HUDEP-2 (cell line): ENCODE data around the gene TUBAL3.

Experiments used
- DNase-seq, 76 experiments: peaks; one replicate each; lab custom pipeline; 2025; ENCODE audit not compliant: unreplicated experiment in 76 of 76; lab: John Stamatoyannopoulos, UW

The TUBAL3 gene

DNA sequence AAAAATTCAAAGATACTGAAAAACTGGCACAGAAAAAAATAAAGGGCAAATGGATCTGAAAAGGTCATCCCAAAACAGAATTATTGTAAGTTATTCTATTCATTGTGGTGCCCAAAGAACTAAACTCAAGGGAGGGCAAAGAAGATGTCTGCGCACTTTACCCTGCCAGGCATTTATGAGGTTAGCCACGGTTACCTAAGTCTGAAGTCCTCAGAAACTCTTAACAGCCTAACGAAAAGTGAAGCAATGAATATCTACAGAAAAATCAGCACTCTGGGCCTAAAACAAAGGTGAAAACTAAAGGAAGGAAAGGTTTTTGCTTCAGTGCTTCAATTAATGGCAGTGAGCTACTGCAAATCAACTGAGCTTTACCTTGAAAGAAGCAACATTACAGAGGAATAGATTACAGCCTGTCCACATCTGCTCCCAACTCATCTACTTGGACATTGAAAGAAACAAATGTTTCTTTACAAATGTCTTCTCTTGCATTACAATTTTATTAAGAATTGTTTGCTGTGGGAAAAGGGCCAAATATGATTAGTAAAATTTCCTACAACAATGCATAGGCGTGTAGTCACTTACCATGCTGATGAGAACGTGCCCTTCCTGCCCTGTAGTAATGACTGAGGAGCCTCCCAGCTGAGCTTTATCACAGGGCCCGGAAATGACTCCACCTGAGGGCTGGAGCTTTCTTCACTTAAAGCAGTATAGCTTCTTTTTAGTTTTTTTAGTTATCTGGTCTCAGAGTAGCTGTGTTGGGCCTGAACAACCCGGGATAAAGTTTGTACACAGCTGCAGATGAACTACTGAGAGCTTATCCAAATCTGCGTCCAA is at the start of gene TUBAL3:
TUBAL3 (minus strand) TSS at position 621 of the 834 bp plus-strand sequence; CDS start at position 585, 36 bp downstream.
- peak in 1 of 76 experiments; percentile 17 for DNase-seq

DNA sequence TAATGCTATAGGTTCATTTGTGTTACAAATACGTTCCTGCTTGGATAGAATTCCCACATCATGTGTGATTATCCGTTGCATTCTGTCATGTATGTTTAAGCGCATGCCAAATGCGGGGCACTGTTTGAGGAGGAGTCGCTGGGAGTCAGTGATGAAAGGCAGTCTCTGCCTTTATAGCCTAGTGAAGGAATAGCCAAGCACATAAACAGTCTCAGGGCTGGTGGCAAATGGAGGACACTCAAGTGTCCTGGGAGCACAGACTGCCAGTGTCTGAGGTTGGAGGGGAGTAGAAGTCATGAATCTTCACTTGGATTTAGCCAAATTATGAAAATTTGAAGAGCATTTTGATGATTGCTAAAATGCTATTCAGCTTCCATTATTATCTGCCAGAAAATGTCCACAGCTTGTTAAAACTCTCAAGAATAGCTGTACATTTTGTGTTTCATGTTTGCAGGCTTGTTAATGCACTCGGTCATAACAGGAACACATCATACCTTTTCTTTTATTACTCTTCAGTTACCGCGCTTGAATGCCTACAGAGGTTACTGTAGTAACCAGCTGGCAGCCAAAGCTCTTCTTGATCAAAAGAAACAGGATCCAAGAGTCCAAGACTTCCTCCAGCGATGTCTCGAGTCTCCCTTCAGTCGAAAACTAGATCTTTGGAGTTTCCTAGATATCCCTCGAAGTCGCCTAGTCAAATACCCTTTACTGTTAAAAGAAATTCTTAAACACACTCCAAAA is 49.3 kb upstream of the TUBAL3 start:
- no peak for DNase-seq

DNA sequence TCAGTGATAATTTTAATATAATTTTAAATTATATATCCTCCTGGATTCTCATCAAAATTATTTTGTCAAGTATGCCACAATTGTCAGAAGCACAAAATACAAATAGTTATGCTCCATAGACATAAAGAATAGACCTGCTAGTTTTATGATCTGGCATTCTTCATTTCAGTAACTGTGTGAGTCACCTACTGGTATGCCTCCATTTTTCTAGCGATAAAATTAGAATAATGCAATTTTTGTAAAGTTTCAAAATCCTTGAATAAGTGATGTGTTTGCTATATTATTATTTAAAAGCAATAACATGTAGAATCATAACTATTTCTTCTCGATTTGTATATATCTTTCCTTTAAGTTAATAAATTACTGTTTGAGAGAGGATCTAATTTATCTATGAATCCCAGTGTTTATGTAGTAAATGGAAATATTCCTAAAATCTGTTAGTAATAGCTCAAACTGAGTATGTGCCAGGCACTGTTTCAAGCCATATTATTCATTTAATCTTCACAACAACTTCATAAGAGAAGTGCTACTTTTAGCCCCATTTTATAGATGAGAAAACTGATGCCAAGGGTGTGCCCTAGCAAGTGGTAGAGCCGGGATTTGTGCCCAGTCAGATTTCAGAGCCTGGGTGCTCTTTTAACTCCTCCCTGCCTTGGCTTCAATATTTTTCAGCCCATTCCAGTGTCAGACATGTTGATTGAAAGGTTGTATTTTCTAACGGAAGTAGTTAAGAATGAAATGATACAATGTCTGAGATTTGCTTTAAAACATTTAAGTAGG is 46.2 kb upstream of the TUBAL3 start:
- peak in 2 of 76 experiments; percentile 5 to 6 for DNase-seq

DNA sequence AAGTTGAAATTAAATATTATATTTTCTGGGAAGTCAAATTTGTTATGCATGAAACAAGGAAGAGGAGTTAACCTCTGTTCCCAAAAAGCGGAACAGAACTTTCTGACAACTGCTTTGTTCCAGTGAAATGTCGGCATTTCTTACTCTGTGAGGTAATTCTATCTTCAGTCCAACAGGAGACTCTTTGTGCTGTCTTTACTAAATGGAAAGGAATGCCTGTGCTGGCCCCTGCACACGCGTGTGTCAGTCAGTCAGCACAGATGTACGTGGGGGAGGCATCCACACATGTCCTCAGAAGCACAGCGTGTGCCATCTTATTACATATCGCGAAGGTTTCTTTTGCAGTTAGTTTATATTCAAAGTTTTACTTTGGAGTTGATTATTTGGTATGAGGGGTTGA is 45.2 kb upstream of the TUBAL3 start:
- DNase-seq = peak in 35 of 76 experiments; percentile 1 to 64 (median 16)

DNA sequence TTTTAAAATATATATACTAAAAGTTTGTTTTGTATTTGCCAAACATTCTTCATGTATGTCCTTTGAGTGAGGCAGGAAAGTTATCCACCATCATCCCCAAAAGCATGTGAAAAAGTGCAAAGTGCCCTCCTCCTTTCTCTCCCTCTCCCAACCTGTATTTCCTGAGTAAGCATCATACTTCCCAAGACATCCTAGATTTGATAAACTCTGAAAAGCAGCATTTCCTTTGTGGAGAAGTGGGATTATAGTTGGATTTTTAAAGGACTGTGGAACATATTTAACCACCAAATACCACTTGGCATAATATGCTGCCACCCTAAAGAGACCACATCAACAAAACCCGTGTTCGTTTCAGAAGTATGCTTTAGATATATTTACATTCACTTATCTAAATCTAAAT is 44.6 kb upstream of the TUBAL3 start:
- DNase-seq = no peak

DNA sequence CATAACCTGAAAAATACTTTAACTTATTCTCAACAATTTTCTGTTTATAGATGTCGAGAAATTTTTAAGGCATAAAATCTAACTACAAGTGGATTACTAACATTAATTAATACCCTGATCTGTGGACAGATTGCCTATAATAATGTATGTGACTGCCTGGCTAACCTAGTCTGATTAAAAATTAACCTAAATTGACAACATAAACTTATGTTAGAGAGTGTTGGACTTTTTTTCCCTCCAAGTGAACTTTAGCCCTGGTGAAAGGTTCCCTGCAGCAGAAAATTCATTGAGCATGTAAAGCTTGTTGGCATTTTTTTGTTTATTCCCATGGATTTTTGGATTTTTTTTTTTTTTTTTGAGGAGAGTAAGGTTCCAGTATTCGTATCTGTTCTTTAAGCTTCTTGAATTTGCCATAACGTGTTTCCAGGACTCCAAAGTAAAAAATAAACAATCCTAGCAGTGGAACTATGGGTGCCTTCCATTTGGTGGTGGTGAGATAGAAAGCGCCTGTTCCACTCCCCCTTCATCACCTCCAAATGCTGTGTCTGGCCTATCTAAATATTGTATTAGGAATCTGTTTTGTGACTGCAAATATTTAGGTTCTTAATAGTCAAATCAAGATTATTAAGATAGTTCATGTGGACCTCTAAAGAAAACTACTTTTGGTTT is 43.8 kb upstream of the TUBAL3 start:
- DNase-seq = no peak

DNA sequence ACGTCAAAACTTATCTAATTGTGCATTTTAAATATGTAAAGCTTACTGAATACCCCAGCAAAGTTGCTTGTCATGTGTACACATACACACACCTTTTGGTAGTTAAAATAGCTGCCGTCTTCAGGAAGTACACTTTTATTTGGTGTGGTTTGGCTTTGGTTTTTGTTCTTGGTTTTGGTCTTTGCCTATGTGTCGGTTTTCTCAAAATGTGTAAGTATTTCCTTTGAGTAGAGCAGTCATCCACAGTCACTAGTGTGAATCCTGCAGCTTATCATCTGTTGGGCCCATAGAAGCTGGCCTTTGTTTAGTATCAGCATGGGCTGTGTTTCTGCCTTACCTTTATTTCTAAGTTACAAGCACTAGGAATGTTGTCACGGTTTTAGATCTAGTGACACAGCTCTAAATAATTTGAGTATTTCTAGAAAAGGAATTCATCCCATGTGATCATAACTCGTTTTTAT is 43.0 kb upstream of the TUBAL3 start:
- DNase-seq = peak in 21 of 76 experiments; percentile 1 to 47 (median 15)

DNA sequence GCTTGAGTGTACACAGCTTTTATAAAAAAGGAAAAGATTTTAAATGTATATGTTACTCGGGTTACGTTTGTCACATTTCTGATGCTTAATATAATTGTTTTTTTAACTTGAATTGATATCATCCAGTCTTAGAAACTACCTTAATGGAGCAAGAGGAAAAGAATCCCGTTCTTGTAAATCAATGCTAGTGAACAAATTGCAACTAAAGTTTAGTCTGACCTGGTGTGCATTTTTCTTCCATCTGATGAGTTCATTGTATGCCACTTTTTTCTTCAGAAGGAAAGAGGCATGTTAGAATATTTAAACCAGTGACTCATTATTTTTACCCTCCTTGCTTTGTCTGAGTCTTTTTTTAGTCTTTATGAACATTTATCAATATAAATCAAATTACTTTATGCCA is 42.4 kb upstream of the TUBAL3 start:
- no peak for DNase-seq

DNA sequence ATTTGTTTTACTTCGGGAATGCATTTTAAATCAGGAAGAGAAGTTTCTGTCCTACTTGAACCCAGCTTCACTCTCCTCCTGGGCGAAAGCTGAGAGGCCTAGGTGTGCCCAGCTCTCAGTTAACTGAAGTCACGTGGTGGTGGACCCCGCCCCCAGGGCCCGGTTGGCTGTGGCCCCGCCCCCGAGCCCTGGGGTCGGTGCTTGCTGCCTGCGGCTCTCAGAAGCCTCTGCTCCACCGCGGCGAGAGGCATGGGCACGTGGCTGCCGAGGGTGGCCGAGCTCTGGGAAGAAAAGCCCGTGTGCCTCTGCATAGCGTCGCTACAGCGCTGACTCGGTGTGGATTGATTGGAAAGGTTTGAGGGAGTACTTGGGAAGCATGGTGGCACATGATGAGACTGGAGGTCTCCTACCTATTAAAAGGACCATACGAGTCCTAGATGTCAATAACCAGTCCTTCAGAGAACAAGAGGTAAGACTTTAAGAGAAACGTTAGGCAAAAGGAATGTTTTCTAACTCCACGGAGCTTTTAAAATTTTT is 41.8 kb upstream of the TUBAL3 start:
- peak in 75 of 76 experiments; percentile 20 to 94 (median 88) for DNase-seq

DNA sequence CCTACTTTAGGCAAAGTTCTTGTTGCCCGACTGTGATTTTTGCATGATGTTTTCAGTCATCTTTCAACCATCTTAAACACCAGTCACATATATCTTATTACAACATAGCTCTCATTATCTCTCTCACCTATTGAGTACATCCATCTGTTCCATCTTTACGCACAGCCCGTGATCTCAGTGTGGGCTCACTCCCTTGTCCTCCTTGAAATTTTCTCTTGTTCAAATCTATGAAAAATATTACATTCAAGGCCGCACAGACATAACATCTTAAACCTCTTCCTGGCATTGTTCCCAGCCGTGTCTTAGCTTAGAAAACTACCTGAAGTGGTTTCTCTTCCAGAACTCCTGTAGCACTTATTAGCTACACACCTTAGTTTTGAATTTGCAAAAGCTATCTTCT is 40.4 kb upstream of the TUBAL3 start:
- DNase-seq = no peak

DNA sequence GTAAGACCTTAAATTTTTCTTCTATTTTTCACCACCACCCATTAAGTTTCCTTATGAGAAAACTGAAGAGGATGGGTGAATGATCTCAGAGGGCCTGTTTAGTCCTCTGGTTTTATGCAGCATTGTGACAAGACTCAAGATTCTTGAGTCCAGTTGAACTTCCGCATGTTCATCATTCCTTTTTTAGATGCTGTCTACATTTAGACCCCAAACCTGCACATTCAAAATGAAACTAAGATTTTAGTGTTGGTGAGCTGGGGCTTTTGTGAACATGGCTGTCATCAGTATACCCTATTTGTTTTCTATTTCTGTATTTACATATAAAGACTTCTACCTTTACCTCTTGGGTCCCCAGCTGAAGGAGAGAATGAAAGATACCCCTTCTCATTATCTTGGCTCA is 38.8 kb upstream of the TUBAL3 start:
- DNase-seq = no peak

DNA sequence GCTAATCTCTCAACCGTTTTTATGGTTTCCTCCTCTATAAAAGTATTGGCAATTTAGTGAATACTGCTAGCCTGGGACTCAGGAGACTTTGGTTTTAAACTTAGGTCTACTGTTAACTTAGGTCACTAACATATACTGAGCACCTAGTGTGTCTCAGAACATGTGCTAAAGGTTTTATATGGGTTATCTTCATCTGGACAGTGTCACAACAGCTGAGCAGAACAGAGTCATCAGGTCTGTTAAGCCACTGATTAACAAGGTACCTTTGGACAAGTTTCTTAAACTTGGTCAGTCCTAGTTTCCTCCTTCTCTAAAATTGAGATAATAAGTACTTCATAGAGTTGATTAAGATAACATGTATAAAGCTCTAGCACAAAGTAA is 38.4 kb upstream of the TUBAL3 start:
- peak in 5 of 76 experiments; percentile 4 to 26 (median 21) for DNase-seq

DNA sequence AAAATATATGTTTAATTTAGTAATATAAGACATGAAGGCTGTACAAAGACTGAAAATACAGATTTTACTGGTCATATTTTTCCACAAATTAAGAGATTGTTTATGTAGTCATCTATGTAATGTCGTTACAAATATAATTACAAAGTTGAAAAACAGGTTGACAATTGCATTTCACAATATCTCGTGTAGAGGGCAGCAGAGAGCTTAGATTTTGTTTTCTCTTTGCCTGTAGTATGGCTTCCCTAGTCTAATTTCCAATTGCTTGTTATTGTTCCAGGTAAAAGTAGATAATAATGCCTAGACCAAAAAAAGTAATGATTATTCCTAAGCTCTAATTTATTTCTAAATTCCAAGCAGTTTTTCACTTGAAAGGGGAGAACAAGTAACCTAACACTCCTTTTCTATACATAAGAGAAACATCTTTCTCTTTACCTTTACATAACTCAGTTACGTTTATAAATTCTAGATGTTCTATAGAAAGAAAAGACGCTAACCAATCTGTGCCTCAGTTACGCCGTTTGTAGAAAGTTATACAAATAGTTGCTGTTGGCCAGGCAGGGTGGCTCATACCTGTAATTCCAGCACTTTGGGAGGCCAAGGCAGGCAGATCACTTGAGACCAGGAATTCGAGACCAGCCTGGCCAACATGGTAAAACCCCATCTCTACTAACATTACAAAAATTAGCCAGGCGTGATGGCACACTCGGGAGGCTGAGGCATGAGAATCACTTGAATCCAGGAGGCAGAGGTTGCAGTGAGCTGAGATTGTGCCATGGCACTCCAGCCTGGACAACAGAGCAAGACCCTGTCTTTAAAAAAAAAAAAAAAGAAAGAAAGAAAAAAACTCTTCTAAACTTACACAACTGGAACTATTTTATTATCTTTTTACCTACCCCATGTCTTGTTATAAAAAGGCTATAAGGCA is 37.7 kb upstream of the TUBAL3 start:
- peak in 32 of 76 experiments; percentile 5 to 55 (median 29) for DNase-seq

DNA sequence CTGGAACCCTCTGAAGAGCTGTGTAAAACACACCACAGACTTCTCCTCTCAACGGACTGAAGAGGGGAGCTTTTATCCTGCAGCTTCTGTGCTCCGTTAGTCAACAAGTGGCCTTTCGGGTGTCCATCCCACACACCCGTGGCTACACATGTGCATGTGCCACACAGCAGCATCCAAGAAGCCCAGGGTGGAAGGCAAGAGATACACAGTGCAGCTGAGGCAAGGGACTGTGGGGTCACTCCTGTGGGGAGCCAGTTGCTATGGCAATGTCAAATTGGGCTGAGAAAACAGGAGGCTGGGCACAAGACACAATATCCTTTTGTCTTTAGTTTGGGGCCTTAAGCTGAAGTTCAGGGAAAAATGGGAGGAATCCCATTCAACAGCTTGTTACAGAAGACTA is 36.5 kb upstream of the TUBAL3 start:
- DNase-seq = no peak

DNA sequence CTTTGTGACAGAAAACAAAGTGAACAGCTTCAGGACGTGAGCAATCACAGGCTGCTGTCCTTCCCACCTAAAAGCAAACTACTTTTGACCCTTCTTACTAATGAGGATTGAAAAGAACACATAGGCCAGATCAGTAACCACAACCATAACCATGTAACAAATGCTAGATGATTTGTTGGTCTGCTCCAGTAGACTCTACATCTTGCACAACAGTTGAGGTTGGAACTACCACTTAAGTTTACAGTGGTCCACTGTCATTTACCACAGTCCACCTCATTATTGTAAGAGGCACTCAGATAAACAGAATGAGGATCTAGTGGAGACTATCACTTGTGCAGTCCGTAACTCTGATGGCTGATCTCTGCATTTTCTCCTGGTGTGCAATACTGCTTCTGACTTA is 35.6 kb upstream of the TUBAL3 start:
- DNase-seq = no peak

DNA sequence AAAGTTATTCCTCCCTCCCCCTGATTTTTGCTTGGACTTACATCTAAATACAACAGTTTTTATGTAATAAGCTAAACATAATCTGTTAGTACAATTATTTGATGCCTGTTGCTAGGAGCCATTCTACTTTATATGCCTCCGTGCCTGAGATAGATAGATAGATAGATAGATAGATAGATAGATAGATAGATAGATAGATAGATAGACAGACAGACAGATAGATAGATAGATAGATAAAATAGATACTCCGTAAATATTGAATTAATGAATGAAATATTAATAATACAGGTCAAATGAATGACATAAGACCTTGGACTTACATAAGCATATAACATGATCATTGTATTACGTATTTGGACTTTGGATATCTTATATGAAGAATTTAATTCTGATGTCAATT is 30.7 kb upstream of the TUBAL3 start:
- DNase-seq = no peak

DNA sequence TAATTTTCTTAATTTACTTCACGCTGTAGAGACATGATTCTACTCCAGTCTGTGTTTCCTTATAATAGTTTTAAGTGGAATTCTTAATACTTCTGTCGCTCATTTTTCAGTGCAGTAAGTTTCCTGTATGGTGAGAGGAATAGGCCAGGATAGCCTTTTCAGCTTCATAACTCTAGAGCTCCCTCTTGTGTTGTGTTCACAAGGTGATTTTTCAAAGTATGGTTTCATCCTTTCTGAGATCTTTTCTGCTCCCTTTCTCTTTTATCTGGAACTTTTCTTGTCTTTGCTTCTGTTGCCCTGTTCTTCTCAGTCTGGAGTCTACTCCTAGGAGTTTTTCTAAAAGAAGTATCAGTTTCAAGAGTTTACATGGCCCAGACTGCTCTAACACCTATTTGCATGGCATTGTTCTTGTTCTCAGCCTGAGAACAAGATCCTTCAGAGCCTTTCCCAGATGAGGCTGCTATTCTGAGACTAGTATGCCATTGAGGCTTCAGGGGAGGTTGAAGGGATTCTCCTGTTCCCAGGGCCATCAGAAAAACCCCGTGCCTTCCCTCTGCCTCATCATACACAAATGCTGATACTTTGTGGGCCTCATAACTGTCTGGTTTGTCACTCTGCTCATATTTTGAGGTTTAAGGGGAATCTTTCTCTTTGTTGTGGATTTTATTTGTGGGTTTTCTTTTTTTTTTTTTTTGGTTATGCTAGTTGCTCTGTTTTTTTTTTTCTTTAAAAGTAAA is 29.6 kb upstream of the TUBAL3 start:
- DNase-seq = peak in 23 of 76 experiments; percentile 5 to 52 (median 30)

DNA sequence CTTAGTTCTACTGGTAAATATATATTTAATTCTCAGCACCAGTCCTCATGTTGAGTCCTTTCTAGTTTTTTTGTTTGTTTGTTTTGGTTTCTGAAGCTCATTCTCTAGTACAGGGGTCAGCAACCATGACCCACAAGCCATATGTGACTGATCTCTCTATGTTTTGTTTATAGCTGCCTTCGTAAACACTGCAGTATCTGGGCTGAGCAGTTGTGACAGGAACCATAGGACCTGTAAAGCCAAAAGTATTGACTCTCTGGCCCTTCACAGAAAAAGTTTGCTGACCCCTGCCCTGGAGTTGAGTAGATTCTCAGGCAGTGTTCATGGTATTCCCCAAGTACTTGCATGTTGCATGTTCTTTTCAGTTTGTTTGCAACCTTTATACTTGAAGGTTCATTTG is 28.6 kb upstream of the TUBAL3 start:
- no peak for DNase-seq
